ENCODE results near the gene CAMKK1.
A peak's percentile ranks its signal among the peaks of the same experiment; 100 is the strongest.

CAMKK1 gene

GRCh38 chr17:3852561-3852960 is 40.3 kb downstream of the CAMKK1 start:
- H3K9me3 ChIP-seq, result no peaks in the 10 kb centered on the region
- intact Hi-C loops (cut with DNase I; ENCODE audit: low total_unique reads), result no loop called here
- no peaks in the 10 kb centered on the region for H3K4me1 ChIP-seq
- no peak overlapping the region for H3K27ac ChIP-seq
- TF ChIP-seq CTCF (IDR thresholded peaks at IDR 0.05), result no peak
- H3K27me3 ChIP-seq, result peaks cover 0 to 4% of the 10 kb centered on the region in 2 donors
- H3K4me3 ChIP-seq, result no peak overlapping the region
- H3K36me3 ChIP-seq, result no peaks in the 10 kb centered on the region
- peak in 1 of 2 donors; percentile 37 for DNase-seq

GRCh38 chr17:3851461-3852100 is 41.3 kb downstream of the CAMKK1 start:
- intact Hi-C loops (cut with DNase I; ENCODE audit: low total_unique reads), result no loop called here
- Histone ChIP-seq H3K27ac (no peak overlapping the region), H3K9me3 (no peaks in the 10 kb centered on the region), H3K4me3 (no peak overlapping the region), H3K27me3 (peaks cover 0 to 4% of the 10 kb centered on the region in 2 donors), H3K36me3 (no peaks in the 10 kb centered on the region), H3K4me1 (peaks cover 0 to under 1% (median 0%) of the 10 kb centered on the region in 4 donors)
- DNase-seq, result peak in 1 of 2 donors; percentile 56
- no peak for TF ChIP-seq CTCF (IDR thresholded peaks at IDR 0.05)

- peaks cover 0 to 3% (median 0%) of the 10 kb centered on the region in 3 donors for H3K36me3 ChIP-seq
- H3K9me3 ChIP-seq, result no peaks in the 10 kb centered on the region
- H3K27ac ChIP-seq, result no peak overlapping the region
- DNase-seq, result peak in 1 of 2 donors; percentile 60
- no peak for TF ChIP-seq CTCF (IDR thresholded peaks at IDR 0.05)
- H3K4me1 ChIP-seq, result peaks cover 0 to 23% (median 10%) of the 10 kb centered on the region in 4 donors
- intact Hi-C loops (cut with DNase I; ENCODE audit: low total_unique reads), result loop anchor here (10.0 kb wide), 1 partner anchor 114 kb away; no protein-coding TSS in a partner anchor
- H3K27me3 ChIP-seq, result peaks cover 0 to 4% of the 10 kb centered on the region in 2 donors
- H3K4me3 ChIP-seq, result no peak overlapping the region
These were observed 44.5 kb downstream of the CAMKK1 start for GRCh38 chr17:3848229-3848835.

GRCh38 chr17:3847165-3847670 is 45.6 kb downstream of the CAMKK1 start:
- intact Hi-C loops (cut with DNase I; ENCODE audit: low total_unique reads), result loop anchor here (10.0 kb wide), 1 partner anchor 112 kb away; no protein-coding TSS in a partner anchor
- Histone ChIP-seq H3K4me1 (peaks cover 0 to 25% (median 10%) of the 10 kb centered on the region in 4 donors), H3K9me3 (no peaks in the 10 kb centered on the region), H3K36me3 (peaks cover 0 to 14% (median 4%) of the 10 kb centered on the region in 3 donors), H3K27ac (no peak overlapping the region), H3K4me3 (no peak overlapping the region), H3K27me3 (peaks cover 0 to 4% of the 10 kb centered on the region in 2 donors)
- DNase-seq, result no peak
- TF ChIP-seq CTCF (IDR thresholded peaks at IDR 0.05), result no peak

GRCh38 chr17:3846437-3847164 is 46.3 kb downstream of the CAMKK1 start:
- Histone ChIP-seq H3K4me1 (peaks cover 0 to 25% (median 10%) of the 10 kb centered on the region in 4 donors), H3K27ac (peak overlapping the region; percentile 87 to 91), H3K36me3 (peaks cover 0 to 19% (median 9%) of the 10 kb centered on the region in 3 donors), H3K4me3 (peak overlapping the region; percentile 76 to 92), H3K27me3 (peaks cover 0 to 4% of the 10 kb centered on the region in 2 donors), H3K9me3 (no peaks in the 10 kb centered on the region)
- intact Hi-C loops (cut with DNase I; ENCODE audit: low total_unique reads), result loop anchor here (10.0 kb wide), 1 partner anchor 112 kb away; no protein-coding TSS in a partner anchor
- DNase-seq, result no peak
- TF ChIP-seq CTCF (IDR thresholded peaks at IDR 0.05), result peak in 1 of 2 experiments; percentile 9

All from tibial artery (tissue), 4 donors.